ENCODE data around the gene GOLGA8M. TPM values are rescaled to one million over a fixed set of nuclear protein-coding genes. Genes with fewer than 3 reads are reported as not detected.
"Not testable (repeated sequence)": the region's sequence is repeated elsewhere in the genome, so short reads cannot be mapped to it uniquely, and the experiment has no call there.

GOLGA8M gene
- total RNA-seq, 1 experiment from 2014 or later: not detected

- H3K36me3 Mint-ChIP-seq (ENCODE audit: insufficient read depth, unreplicated experiment); H3K27me3 Mint-ChIP-seq (ENCODE audit: unreplicated experiment); BruUV-seq (replicated peaks); H3K4me3 Mint-ChIP-seq (ENCODE audit: low read depth, unreplicated experiment); H3K27ac Mint-ChIP-seq (ENCODE audit: unreplicated experiment); H3K9me3 Mint-ChIP-seq (ENCODE audit: low read depth, unreplicated experiment); intact Hi-C loops (cut with micrococcal nuclease; ENCODE audit: unreplicated experiment); DNase-seq; CTCF ChIA-PET; H3K4me1 Mint-ChIP-seq (ENCODE audit: low read depth, unreplicated experiment): not testable (repeated sequence)
Measured at GRCh38 chr15:28652538-28652937, 59.7 kb downstream of the GOLGA8M start.

Other genes with a start within 250 kb of the GOLGA8M start
- not detected in 2 replicates for gene GOLGA8G, start 179.4 kb downstream of the GOLGA8M start, total RNA-seq (2022)
- not detected in 2 replicates for gene GOLGA6L25, start 158.9 kb downstream of the GOLGA8M start, total RNA-seq (2022)
- not detected in 2 replicates for gene GOLGA6L7, start 136.2 kb upstream of the GOLGA8M start, total RNA-seq (2022)
- not detected in 2 replicates for gene APBA2, start 173.6 kb upstream of the GOLGA8M start, total RNA-seq (2022)

Data from Calu3 (cell line).